GM20000 (cell line): Measurements from ENCODE around the gene IMMP2L.
"Not testable (repeated sequence)": the region's sequence is repeated elsewhere in the genome, so short reads cannot be mapped to it uniquely, and the experiment has no call there.

Source experiments
- DNase-seq: peaks from one replicate; pipeline ENCODE4 v3.0.0; 2012; ENCODE audit warnings: low spot score
- TF ChIP-seq, protein P1 (sequence below): IDR thresholded peaks from 2 replicates; pipeline ENCODE4 v1.5.1; 2012; ENCODE audit warnings: mild to moderate bottlenecking, control low read depth; ENCODE audit errors: extremely low read depth, missing control alignments

IMMP2L gene

DNA sequence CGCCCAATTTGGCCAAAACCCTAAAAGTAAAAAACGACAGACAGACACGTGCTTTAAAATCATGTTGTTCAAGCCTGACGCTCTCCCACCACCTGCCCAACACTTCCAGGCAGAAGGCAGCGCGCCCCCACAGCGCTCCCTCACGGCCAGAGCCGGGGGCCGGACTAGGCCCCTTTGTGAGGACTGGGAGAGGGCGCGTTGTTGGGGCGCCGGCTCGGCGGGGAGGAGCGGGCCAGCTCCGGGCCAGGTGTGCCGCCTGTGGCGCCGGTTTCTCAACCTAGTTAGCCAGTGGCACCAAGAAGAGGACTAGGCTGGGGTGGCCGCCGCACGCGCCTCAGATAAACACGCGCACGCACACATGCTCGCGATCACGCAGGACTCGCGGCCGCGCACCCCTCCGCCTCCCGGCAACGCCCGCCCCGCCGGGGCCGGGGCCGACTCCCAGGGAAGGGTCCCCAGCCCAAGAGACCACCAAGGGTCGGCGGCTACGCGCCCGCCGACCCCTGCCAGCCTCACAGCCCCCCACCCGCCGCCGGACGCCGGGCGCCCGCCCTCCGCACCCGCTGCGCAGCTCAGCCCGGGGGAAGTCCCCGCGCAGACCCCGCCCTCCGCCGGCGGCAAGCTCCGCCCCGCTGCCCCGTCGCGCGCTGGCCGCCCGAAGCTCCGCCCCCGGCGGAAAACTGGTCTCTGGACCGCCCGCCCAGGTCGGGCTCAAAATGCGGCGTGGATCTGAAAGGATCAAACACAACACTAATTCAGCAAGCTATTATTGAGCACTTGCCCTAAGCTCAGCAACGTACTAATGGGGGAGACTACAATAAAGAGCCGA lies at the start of gene IMMP2L:
Gene IMMP2L, minus strand, starts transcription at position 589 of the 829 bp plus-strand sequence.
- peak; percentile 96 for DNase-seq
- TF ChIP-seq, protein P1, sequence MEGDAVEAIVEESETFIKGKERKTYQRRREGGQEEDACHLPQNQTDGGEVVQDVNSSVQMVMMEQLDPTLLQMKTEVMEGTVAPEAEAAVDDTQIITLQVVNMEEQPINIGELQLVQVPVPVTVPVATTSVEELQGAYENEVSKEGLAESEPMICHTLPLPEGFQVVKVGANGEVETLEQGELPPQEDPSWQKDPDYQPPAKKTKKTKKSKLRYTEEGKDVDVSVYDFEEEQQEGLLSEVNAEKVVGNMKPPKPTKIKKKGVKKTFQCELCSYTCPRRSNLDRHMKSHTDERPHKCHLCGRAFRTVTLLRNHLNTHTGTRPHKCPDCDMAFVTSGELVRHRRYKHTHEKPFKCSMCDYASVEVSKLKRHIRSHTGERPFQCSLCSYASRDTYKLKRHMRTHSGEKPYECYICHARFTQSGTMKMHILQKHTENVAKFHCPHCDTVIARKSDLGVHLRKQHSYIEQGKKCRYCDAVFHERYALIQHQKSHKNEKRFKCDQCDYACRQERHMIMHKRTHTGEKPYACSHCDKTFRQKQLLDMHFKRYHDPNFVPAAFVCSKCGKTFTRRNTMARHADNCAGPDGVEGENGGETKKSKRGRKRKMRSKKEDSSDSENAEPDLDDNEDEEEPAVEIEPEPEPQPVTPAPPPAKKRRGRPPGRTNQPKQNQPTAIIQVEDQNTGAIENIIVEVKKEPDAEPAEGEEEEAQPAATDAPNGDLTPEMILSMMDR = peak; percentile 45

DNA sequence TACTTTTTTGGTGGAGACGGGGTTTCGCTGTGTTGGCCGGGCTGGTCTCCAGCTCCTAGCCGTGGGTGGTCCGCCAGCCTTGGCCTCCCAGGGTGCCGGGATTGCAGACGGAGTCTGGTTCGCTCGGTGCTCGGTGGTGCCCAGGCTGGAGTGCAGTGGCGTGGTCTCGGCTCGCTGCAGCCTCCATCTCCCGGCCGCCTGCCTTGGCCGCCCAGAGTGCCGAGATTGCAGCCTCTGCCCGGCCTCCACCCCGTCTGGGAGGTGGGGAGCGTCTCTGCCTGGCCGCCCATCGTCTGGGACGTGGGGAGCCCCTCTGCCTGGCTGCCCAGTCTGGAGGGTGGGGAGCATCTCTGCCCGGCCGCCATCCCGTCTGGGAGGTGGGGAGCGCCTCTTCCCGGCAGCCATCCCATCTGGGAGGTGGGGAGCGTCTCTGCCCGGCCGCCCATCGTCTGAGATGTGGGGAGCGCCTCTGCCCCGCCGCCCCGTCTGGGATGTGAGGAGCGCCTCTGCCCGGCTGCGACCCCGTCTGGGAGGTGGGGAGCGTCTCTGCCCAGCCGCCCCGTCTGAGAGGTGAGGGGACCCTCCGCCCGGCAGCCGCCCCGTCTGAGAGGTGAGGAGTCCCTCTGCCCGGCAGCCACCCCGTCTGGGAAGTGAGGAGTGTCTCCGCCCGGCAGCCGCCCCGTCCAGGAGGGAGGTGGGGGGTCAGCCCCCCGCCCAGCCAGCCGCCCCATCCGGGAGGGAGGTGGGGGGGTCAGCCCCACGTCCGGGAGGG lies 47.4 kb upstream of the IMMP2L start:
- not testable (repeated sequence) for DNase-seq

DNA sequence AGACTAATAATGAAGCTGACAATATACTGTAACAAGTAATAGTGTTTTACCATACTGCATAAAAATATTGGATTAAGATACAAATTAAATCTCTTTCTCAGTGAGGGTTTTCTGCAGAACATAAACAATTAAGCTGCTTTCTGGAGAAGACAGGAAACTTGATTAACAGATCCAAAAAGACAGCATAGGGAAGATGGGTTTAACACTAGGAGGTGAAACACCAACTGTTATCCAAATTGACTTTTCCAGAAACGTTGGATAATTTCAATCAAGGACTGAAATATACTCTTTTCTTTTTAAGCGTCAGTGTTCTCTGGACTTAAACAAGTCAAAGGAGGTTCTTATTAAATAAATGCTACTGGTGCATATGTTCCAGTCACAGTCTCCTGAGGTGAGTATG lies 45.3 kb upstream of the IMMP2L start:
- no peak for DNase-seq
- TF ChIP-seq, protein P1 = no peak

DNA sequence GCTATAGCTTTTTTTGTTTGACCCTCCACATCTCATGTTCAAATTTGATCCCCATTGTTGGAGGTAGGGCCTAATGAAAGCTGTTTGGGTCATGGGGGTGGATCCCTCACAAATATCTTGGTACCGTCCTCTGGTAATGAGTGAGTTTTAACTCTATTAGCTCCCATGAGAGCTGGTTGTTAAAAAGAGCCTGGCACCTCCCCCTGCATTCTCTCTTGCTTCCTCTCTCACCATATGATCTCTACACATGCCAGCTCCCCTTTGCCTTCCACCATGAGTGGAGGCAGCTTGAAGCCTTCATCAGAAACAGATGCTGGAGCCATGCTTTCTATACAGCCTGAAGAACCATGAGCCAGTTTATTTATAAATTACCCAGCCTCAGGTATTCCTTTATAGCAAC lies 43.0 kb upstream of the IMMP2L start:
- DNase-seq = no peak
- TF ChIP-seq, protein P1 = no peak

DNA sequence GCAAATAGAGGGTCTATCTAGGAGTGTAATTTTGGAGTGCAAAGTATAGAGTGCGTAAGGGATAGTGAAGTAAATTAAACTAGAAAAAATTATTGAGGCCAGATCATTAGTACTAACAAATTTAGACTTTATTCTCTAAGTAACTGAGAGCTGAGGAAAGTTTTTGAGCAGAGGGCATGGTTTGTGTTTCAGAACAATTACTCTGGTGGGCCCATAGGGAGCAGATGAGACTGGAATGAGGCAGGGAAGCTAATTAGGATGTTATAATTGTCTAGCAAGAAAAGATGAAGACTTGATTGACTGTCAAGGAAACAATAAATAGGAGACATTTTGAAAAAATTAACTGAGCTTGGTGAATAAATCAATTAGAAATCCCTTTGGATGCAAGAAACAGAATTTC lies 37.8 kb upstream of the IMMP2L start:
- DNase-seq = no peak

DNA sequence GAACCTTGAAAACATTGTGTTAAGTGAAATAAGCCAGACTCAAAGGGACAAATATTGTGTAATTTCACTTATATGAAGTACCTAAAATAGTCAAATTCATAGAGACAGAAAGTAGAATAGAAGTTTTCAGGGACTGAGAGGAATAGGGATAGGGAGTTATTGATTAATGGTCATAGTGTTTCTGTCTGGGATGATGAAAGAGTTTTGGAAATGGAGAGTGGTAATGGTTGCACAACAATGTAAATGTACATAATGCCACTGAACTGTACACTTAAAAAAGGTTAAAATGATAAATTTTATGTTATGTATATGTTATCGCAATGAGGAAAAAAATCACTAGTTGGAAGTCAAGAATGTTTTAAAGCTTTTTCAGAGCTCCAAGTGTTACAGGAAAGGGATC lies 33.5 kb upstream of the IMMP2L start:
- TF ChIP-seq, protein P1 = no peak
- no peak for DNase-seq

More for the DNA sequence above, 37.8 kb upstream of the IMMP2L start:
- TF ChIP-seq, protein P1 = no peak

DNA sequence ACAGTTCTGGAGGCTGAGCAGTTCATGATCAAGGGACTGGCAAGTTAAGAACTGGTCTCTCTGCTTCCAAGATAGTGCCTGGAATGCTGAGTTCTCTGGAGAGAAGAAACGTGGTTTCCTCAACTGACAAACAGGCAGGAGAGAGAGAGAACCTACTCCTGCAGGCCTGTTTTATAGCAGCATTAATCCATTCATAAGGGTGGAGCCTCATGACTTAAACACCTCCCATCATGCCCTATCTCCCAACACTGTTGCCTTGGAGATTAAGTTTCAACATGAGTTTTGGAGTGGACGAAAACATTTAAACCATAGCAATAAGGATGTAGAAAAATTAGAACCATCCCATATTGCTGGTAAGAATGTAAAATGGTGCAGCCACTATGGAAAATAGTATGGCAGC lies 32.3 kb upstream of the IMMP2L start:
- TF ChIP-seq, protein P1 = no peak
- DNase-seq = no peak
